A673 (cell line): ENCODE results near the gene ZNF334. TPM values are rescaled to one million over a fixed set of nuclear protein-coding genes. Genes with fewer than 3 reads are reported as not detected.

Experiments
- BruUV-seq: library from RNA; stranded (reverse); fragments of 400-500 nt; replicated peaks from 2 replicates; lab custom pipeline; 2021; lab: Mats Ljungman, UMichigan
- CTCF ChIA-PET: fragments of 300-600 bp; sonication (Branson Sonifier 250); formaldehyde crosslinking; loops from one replicate; lab custom pipeline; 2022; ENCODE audit warnings: antibody characterized with exemption; lab: Charles Lee
- POLR2A ChIA-PET: fragments of 300-600 bp; sonication (Branson Sonifier 250); formaldehyde crosslinking; loops from one replicate; lab custom pipeline; 2022; ENCODE audit warnings: antibody characterized with exemption; ENCODE audit not compliant: low non-redundant PET; lab: Charles Lee
- DNase-seq: peaks from one replicate; pipeline ENCODE4 v3.0.0-alpha.2; 2015; ENCODE audit warnings: low spot score
- H3K27ac ChIP-seq: fragments of 200-600 bp; sonication (generic); 2 replicates; pipeline ENCODE4 v1.5.1; 2016; ENCODE audit warnings: mixed run types, low read depth, mild to moderate bottlenecking, mixed read lengths, antibody characterized with exemption, low read length; ENCODE audit not compliant: poor library complexity, severe bottlenecking
- H3K27me3 ChIP-seq: fragments of 200-600 bp; sonication (generic); replicated peaks from 2 replicates; pipeline ENCODE4 v1.6.1; 2017; ENCODE audit warnings: mixed run types, low read depth, mild to moderate bottlenecking, mixed read lengths, antibody characterized with exemption, low read length; ENCODE audit not compliant: insufficient read depth, poor library complexity
- H3K36me3 ChIP-seq: fragments of 200-600 bp; sonication (generic); 2 replicates; pipeline ENCODE4 v1.6.1; 2016; ENCODE audit warnings: mixed run types, mild to moderate bottlenecking, mixed read lengths, antibody characterized with exemption, low read length; ENCODE audit not compliant: insufficient read depth, poor library complexity, severe bottlenecking
- H3K4me1 ChIP-seq: fragments of 200-600 bp; sonication (generic); 2 replicates; pipeline ENCODE4 v1.6.1; 2017; ENCODE audit warnings: mixed run types, mild to moderate bottlenecking, mixed read lengths, antibody characterized with exemption, low read length; ENCODE audit not compliant: insufficient read depth, poor library complexity, severe bottlenecking
- H3K4me3 ChIP-seq: fragments of 200-600 bp; sonication (generic); 2 replicates; pipeline ENCODE4 v1.5.1; 2016; ENCODE audit warnings: low read depth, mixed run types, mild to moderate bottlenecking, mixed read lengths, low read length; ENCODE audit not compliant: poor library complexity, severe bottlenecking
- H3K9me3 ChIP-seq: fragments of 200-600 bp; sonication (generic); 2 replicates; pipeline ENCODE4 v1.6.1; 2016; ENCODE audit warnings: mixed run types, low read depth, mild to moderate bottlenecking, mixed read lengths, antibody characterized with exemption, low read length; ENCODE audit not compliant: poor library complexity, severe bottlenecking
- CTCF ChIP-seq: fragments of 300-800, 200-600 bp; sonication (generic); conservative IDR thresholded peaks from 2 replicates; pipeline ENCODE4 v1.5.1; 2017; ENCODE audit warnings: low read depth, mild to moderate bottlenecking, antibody characterized with exemption, low read length, moderate library complexity, mixed read lengths
- EZH2 ChIP-seq: fragments of 200-600 bp; sonication (generic); IDR thresholded peaks from 2 replicates; pipeline ENCODE4 v1.6.1; 2017; ENCODE audit warnings: borderline replicate concordance, low read depth, mild to moderate bottlenecking, mixed read lengths, antibody characterized with exemption, low read length; ENCODE audit not compliant: poor library complexity, severe bottlenecking
- intact Hi-C: fragments of 100-400 bp; cut with micrococcal nuclease; formaldehyde crosslinking; loops from one replicate; pipeline ENCODE4 v1.10.0; 2022; ENCODE audit not compliant: unreplicated experiment
- total RNA-seq: library from RNA; stranded (reverse); gene quantifications from 2 replicates; pipeline ENCODE4 v1.2.3, GENCODE V29; 2021

The ZNF334 gene
- total RNA-seq, 1 experiment from 2014 or later: 4.5 TPM

GRCh38 chr20:46477225-46477624 is 36.1 kb downstream of the ZNF334 start:
- Histone ChIP-seq H3K27me3 (peaks cover 20% of the 10 kb centered on the region), H3K4me3 (no peak overlapping the region), H3K36me3 (no peaks in the 10 kb centered on the region), H3K4me1 (no peaks in the 10 kb centered on the region), H3K9me3 (no peaks in the 10 kb centered on the region), H3K27ac (no peak overlapping the region)
- POLR2A ChIA-PET: no interaction called here
- DNase-seq: no peak
- CTCF ChIA-PET: no interaction called here
- BruUV-seq: no TSS peak
- TF ChIP-seq CTCF: no peak
- no peak for TF ChIP-seq EZH2
- intact Hi-C loops: no loop called here

DNA sequence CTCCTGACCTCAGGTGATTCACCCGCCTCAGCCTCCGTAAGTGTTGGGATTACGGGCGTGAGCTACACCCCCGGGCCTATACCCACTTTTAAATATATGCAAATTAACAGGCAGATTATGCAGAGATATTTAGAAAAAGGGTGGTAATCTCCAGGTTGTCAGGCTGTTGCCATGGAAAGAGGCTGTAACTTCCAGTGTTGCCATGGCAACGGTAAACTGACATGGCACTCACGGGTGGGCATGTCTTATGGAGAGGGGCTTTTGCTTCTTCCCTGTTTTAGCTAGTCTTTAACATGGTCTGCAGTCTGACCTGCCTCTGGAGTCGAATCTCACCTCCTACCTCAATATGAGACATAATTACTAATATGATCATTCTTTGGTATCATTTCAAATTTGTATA is 44.9 kb downstream of the ZNF334 start:
- ChIA-PET POLR2A (no interaction called here), CTCF (interaction anchor here (0.6 kb wide), 1 partner anchor 195 kb away, joined by 5 read pairs; no protein-coding TSS in a partner anchor)
- Histone ChIP-seq H3K27me3 (peaks cover 8% of the 10 kb centered on the region), H3K36me3 (no peaks in the 10 kb centered on the region), H3K4me3 (no peak overlapping the region), H3K4me1 (no peaks in the 10 kb centered on the region), H3K27ac (no peak overlapping the region), H3K9me3 (no peaks in the 10 kb centered on the region)
- TF ChIP-seq CTCF (no peak), EZH2 (no peak)
- BruUV-seq: no TSS peak
- intact Hi-C loops: no loop called here
- no peak for DNase-seq

DNA sequence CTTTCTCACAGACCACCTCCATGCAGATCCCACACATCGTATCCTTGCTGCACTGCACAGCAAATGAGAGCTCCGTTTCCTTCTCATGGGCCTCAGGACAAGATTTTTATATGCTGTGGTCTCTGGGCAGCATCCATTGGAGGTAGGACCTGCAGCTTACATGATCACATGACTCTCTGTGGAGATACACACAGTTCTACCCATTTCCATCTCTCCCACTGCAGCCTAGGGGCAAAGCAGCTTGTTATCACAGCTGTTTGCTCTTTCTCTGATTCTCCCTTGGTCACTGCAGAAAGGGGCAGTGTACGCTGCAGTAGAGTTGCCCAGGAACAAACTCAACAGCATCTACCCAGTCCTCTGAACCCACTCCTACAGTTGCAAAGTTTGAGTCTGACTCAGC is 48.9 kb downstream of the ZNF334 start:
- Histone ChIP-seq H3K36me3 (no peaks in the 10 kb centered on the region), H3K27me3 (peaks cover 5% of the 10 kb centered on the region), H3K9me3 (no peaks in the 10 kb centered on the region), H3K27ac (no peak overlapping the region), H3K4me1 (no peaks in the 10 kb centered on the region), H3K4me3 (no peak overlapping the region)
- POLR2A ChIA-PET: no interaction called here
- intact Hi-C loops: no loop called here
- DNase-seq: no peak
- TF ChIP-seq EZH2: no peak
- no peak for TF ChIP-seq CTCF
- CTCF ChIA-PET: no interaction called here
- BruUV-seq: no TSS peak
